Measurements from ENCODE around the gene PPM1H. TPM values are rescaled to one million over a fixed set of nuclear protein-coding genes. Genes with fewer than 3 reads are reported as not detected.

The PPM1H gene
- total and polyA plus RNA-seq, 10 of the 15 experiments (the other 5 are each of a cell fraction or from before 2014, with no cell fraction given), result 0.11 to 0.83 (median 0.49) TPM

DNA sequence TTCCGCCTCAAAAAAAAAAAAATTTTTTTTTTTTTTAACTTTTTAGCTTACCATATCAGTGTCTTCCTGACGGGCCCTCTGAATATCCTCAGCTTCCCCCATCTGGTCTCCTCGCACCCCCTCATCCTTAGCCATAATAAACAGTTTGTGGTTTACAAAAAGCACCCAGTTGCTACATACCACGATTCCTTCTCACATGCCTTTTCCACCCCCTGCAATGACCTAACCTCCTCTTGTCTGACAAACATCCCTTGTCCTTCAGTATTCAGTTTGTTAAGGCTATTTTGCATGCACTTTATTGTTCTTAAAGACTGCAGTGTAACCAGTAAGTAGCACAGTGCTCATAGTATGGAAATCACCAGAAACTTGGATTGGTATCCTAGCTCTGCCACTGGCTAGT is 88.5 kb downstream of the PPM1H start:
- no peak overlapping the region for H3K9ac ChIP-seq (ENCODE audit: control insufficient read depth, insufficient read depth, low read length)
- intact Hi-C loops (cut with micrococcal nuclease; ENCODE audit: unreplicated experiment), result no loop called here
- no peak for ATAC-seq
- 49% methylated on average over 4 of the region's 4 CpGs for WGBS (ENCODE audit: insufficient coverage, insufficient replicate concordance, low lambda C conversion rate, missing lambda C conversion rate)
- no peaks in the 10 kb centered on the region for H3K36me3 ChIP-seq (ENCODE audit: control insufficient read depth in 2 of 2, insufficient read depth in 2 of 2, low read length in 1 of 2)
- ChIA-PET SMC1A (ENCODE audit: uncharacterized antibody, unreplicated experiment) (no interaction called here), POLR2A (no interaction called here), CTCF (interaction anchor here (1.5 kb wide), 1 partner anchor 12 kb away, joined by 4 read pairs; no protein-coding TSS in a partner anchor), RAD21 (ENCODE audit: unreplicated experiment) (no interaction called here)
- no peaks in the 10 kb centered on the region for H4K20me1 ChIP-seq (ENCODE audit: control insufficient read depth, insufficient read depth)
- TF ChIP-seq MYC (IDR thresholded peaks at IDR 0.05; ENCODE audit: insufficient read depth, insufficient read length, insufficient replicate concordance, low read length, severe bottlenecking), result no peak
- no peak for TF ChIP-seq TBL1XR1 (IDR thresholded peaks at IDR 0.05; ENCODE audit: low read depth, low read length)
- TF ChIP-seq POU2F2 (IDR thresholded peaks at IDR 0.05; ENCODE audit: borderline replicate concordance, low read depth, low read length), result no peak
- no peak for TF ChIP-seq GABPA (IDR thresholded peaks at IDR 0.05; ENCODE audit: low read depth)
- TF ChIP-seq, protein P1, sequence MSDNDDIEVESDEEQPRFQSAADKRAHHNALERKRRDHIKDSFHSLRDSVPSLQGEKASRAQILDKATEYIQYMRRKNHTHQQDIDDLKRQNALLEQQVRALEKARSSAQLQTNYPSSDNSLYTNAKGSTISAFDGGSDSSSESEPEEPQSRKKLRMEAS (IDR thresholded peaks at IDR 0.05; ENCODE audit: low read depth, low read length), result no peak
- TF ChIP-seq ZNF217 (IDR thresholded peaks at IDR 0.05), result no peak
- no peak for TF ChIP-seq HDAC6 (IDR thresholded peaks at IDR 0.05; ENCODE audit: unreplicated experiment)
- H3K4me1 ChIP-seq (ENCODE audit: control insufficient read depth, insufficient read depth, low read length), result peaks cover 4% of the 10 kb centered on the region; the same call in 1 of the 2 replicates
- no TSS peak for BruUV-seq (replicated peaks)
- no peak for FAIRE-seq
- in situ Hi-C loops (cut with MboI), result no loop called here
- H3K4me3 ChIP-seq, result no peak overlapping the region
- no peak overlapping the region for H3K27ac ChIP-seq (ENCODE audit: control insufficient read depth, insufficient read depth)
- no peaks in the 10 kb centered on the region for H3K79me2 ChIP-seq (ENCODE audit: control insufficient read depth, insufficient read depth, low read length)
- no peak overlapping the region for H2AFZ ChIP-seq (ENCODE audit: control insufficient read depth, low read depth, low read length)
- H3K4me2 ChIP-seq (ENCODE audit: control insufficient read depth, insufficient read depth), result no peak overlapping the region
- DNase-seq (ENCODE audit: low read depth, low spot score), result no peak
- H3K9me3 ChIP-seq (replicated peaks; ENCODE audit: control insufficient read depth, insufficient read depth, low read length), result no peaks in the 10 kb centered on the region; the same call in 2 of the 3 replicates
- H3K27me3 ChIP-seq (replicated peaks in 1 of 2; ENCODE audit: control insufficient read depth in 2 of 2, insufficient read depth in 2 of 2, low read length in 1 of 2), result no peaks in the 10 kb centered on the region

DNA sequence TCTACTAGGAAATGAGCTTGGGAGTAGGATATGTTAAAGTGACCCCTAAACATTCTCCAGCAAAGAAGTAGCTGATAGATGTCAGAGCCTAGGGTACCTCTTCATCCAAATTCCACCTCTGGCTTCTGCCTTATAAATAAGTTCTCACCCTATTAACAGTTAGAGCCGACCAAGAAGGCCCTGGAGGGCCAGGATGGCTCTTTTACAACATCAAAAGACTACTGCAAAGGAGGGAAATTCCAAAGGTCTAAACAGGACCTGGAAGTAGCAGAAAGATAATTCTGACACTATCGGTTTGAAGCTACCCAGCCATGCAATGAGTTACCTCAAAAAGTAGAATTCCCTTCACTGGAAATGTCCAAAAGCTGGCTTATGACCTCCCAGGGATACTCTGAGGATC is 90.0 kb downstream of the PPM1H start:
- Histone ChIP-seq H3K9ac (ENCODE audit: control insufficient read depth, insufficient read depth, low read length) (no peak overlapping the region), H3K4me2 (ENCODE audit: control insufficient read depth, insufficient read depth) (no peak overlapping the region), H3K4me3 (no peak overlapping the region), H3K36me3 (ENCODE audit: control insufficient read depth in 2 of 2, insufficient read depth in 2 of 2, low read length in 1 of 2) (no peaks in the 10 kb centered on the region), H3K27ac (ENCODE audit: control insufficient read depth, insufficient read depth) (no peak overlapping the region), H3K79me2 (ENCODE audit: control insufficient read depth, insufficient read depth, low read length) (no peaks in the 10 kb centered on the region), H4K20me1 (ENCODE audit: control insufficient read depth, insufficient read depth) (no peaks in the 10 kb centered on the region), H3K27me3 (replicated peaks in 1 of 2; ENCODE audit: control insufficient read depth in 2 of 2, insufficient read depth in 2 of 2, low read length in 1 of 2) (no peaks in the 10 kb centered on the region), H2AFZ (ENCODE audit: control insufficient read depth, low read depth, low read length) (no peak overlapping the region), H3K9me3 (replicated peaks; ENCODE audit: control insufficient read depth, insufficient read depth, low read length) (no peaks in the 10 kb centered on the region; the same call in 2 of the 3 replicates), H3K4me1 (ENCODE audit: control insufficient read depth, insufficient read depth, low read length) (peaks cover 4% of the 10 kb centered on the region; the same call in 1 of the 2 replicates)
- in situ Hi-C loops (cut with MboI) (no loop called here), intact Hi-C loops (cut with micrococcal nuclease; ENCODE audit: unreplicated experiment) (no loop called here)
- BruUV-seq (replicated peaks), result no TSS peak
- DNase-seq (ENCODE audit: low read depth, low spot score) (no peak), ATAC-seq (no peak), FAIRE-seq (no peak)
- WGBS (ENCODE audit: insufficient coverage, insufficient replicate concordance, low lambda C conversion rate, missing lambda C conversion rate), result 0% methylated on average over 2 of the region's 2 CpGs
- ChIA-PET CTCF (interaction anchor here (1.9 kb wide), 1 partner anchor 47 kb away, joined by 7 read pairs; no protein-coding TSS in a partner anchor), RAD21 (ENCODE audit: unreplicated experiment) (no interaction called here), SMC1A (ENCODE audit: uncharacterized antibody, unreplicated experiment) (interaction anchor here (1.8 kb wide), 1 partner anchor 9 kb away, joined by 5 read pairs; no protein-coding TSS in a partner anchor), POLR2A (interaction anchor here (1.2 kb wide), 1 partner anchor 270 kb away, joined by 3 read pairs; no protein-coding TSS in a partner anchor)
- TF ChIP-seq HDAC6 (IDR thresholded peaks at IDR 0.05; ENCODE audit: unreplicated experiment) (no peak), PRDM15 (CRISPR knock-in tag; IDR thresholded peaks at IDR 0.05) (no peak), FOS (IDR thresholded peaks at IDR 0.05; ENCODE audit: borderline replicate concordance, extremely low read depth, insufficient read length) (no peak), SMAD5 (IDR thresholded peaks at IDR 0.05; ENCODE audit: low read depth) (no peak), CREB1 (IDR thresholded peaks at IDR 0.05; ENCODE audit: low read depth) (no peak), SRF (IDR thresholded peaks at IDR 0.05; ENCODE audit: low read depth in 2 of 2, low read length in 2 of 2) (no peak), YY1 (IDR thresholded peaks at IDR 0.05; ENCODE audit: low read depth, low read length) (no peak)

Measured in GM12878 (cell line).